Measurements from ENCODE around the gene FHL3.

The FHL3 gene, protein sequence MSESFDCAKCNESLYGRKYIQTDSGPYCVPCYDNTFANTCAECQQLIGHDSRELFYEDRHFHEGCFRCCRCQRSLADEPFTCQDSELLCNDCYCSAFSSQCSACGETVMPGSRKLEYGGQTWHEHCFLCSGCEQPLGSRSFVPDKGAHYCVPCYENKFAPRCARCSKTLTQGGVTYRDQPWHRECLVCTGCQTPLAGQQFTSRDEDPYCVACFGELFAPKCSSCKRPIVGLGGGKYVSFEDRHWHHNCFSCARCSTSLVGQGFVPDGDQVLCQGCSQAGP

DNA sequence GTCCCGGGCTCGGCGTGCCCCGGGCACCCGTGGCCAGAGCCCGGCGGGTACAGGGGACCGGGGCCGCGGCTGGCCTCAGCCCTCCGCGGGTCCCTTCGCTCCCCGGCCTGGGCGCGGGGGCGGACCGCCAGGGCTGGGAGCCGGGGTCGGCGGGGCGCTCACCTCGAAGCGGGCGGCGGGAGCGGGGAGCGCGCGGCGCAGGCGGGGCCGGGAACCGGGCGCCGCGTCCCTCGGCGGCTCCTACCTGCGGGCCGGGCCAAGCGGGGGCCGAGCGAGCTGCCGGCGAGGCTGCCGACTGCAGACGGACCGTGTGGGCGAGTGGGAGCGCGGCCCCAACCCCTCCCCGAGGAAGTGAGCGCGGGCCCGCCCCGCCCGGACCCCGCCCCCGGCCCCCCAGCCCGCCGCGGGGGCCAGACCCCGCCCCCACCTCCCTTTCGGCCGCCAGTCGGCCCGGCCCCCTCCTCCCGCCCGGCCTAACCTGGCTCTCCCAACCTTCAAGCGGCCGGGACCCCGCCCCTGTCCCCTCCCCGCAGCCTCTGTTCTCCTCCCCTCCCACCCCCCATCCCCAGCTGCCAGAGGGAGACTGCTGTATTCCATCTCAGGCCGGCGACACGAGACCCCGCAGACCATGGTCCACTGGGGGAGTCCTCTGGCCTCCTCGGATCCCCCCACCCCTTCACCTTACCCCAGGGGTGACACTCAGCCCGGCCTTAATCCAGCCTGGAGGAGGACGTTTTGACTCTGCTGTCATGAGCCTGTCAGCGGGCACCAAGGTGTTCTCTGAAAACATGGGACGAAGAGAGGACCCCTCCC lies at the start of gene FHL3:
Gene FHL3, minus strand, starts transcription at position 320 of the 813 bp plus-strand sequence. CDS start 6,102 bp downstream, outside the sequence.
- DNase-seq (ENCODE audit: low read depth), result no peak

DNA sequence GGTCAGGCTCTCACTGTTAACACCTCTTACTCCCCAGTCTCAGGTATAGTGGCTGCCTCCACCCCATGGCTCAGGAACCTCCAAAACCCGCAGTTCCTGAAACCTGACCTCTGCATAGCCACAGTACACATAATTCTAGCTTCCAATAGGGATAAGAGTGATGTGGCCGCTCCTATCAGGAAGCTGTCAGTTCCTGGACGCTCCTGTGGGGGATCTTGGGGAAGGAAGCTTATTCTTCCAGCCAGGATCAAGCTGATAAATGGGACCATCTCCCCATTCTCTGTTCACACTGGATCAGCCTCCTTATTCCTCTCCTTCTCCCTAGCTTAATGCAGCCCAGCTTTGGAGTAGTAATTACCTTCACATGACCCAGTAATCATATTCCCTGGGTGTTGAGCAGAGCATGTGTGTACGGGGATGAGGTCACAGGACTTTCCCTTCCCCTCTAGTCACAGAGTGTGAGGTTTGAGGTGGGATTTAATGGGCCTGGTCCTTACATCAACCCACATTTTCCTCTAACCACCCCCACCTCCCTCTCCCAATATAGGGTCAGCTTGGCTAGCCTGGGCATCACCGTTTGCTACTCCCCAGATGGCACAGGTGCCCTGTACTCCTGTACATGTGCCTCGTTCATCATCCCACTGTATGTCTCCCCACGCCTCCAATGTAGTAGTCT lies 48.2 kb upstream of the FHL3 start:
- no peak for DNase-seq (ENCODE audit: low read depth)

DNA sequence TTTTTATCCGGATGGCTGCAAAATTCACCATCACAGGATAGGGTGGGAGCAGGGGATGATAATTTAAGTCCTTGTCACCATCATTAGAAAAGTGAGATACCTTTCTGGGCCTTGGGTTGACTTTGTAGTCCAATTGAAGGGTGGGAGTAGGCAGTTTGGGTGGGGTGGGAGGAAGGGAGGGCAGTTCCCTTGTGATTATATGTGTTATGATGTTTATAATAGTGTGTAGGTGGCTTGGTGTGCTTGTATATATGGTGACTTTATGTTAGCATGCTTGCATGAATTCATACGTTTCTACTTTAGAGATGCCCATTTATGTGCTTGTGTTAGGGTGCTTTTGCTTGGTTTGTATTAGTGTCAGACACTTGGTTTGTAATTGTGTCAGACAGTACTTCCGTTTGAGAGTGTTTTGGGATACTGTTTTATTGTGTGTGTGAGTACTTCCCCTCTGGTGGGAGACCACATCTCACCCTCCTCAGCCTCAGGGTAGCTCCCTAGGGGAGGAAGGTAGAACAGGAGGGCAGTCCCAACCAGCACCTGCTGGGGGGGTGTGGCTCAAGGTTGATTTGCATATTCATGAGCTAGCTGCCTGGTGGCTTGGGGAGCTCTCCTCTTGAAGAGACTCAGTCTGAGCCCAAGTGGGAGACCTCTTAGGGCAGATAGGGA lies 47.6 kb upstream of the FHL3 start:
- no peak for DNase-seq (ENCODE audit: low read depth)

DNA sequence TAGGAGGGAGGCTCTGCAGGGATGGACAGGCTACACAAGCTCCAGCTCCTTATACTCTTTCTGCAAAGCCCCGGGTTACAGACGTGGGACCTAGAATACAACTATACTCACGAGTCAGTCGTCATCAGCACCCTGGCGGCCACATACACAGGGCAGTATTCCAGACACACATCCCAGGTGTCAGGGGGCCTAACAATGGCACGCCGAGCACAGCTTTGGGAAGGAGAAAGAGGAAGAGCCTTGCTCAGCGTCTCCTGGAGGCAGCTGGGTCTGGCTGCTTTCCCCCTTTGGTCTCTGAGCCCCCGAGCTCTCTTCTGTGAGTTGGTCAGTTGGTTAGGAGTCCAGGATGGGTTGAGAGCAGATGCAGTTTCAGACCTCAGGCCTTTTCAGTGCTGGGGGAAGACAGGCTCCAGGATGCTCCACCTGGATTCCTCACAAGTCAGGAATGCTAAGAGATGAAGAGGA lies 45.8 kb upstream of the FHL3 start:
- no peak for DNase-seq (ENCODE audit: low read depth)

DNA sequence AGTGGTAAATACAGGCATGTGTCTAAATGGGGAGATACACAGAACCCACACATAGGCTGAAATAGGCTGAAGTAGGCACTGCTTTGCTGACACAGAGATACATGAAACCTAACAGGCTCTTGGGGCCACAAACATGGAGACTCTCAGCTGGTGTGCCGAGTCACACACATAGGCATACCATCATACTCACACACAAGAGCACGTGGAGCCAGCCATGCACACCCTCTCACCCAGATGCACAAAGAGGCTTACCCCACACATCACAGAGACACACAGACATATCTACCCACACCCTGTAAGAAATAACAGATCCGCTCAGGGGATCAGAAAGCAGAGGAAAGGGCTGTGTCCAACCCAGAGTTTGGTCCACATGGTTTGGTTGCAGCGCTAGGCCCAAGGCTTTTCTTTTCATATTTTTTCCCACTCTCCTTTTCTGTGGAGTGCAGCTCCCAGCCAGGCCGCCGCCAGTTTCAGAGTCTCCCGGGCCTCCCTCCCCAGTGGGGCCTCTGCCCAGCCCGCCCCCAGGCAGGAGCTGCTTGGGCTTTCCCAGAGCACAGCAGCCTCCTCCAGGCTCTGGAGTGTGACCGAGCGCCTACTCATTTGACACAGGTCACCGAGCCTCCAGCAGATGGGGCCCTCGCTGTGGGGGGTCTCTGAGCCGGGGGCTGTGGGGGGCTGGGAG lies 45.2 kb upstream of the FHL3 start:
- no peak for DNase-seq (ENCODE audit: low read depth)

DNA sequence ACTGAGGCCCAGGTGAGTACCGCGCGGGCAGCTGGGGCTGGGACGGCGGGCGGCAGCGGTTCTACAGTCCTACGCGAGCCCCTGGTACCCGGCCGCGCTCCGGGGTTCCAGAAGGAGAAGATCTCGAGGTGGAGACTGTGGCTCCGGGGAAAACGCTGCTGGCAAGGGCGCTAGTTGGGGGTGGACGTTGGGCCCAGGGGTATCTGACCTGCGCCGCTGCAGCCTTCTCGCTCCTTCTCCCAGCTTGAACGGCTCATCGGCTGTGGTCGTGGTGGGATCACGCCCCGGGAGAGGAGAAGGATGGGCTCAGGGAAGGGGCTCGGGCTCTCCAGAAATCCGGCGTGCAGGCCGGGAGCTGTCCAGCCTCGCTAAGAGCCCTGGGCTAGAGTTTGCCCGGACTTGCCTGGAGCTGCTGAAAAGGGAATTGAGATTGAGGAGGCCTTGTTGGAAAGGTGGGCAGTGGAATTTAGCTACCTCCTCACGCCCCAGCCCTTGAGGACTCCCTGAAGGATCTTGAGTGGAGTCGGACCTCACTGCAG lies 42.4 kb upstream of the FHL3 start:
- DNase-seq (ENCODE audit: low read depth), result no peak

DNA sequence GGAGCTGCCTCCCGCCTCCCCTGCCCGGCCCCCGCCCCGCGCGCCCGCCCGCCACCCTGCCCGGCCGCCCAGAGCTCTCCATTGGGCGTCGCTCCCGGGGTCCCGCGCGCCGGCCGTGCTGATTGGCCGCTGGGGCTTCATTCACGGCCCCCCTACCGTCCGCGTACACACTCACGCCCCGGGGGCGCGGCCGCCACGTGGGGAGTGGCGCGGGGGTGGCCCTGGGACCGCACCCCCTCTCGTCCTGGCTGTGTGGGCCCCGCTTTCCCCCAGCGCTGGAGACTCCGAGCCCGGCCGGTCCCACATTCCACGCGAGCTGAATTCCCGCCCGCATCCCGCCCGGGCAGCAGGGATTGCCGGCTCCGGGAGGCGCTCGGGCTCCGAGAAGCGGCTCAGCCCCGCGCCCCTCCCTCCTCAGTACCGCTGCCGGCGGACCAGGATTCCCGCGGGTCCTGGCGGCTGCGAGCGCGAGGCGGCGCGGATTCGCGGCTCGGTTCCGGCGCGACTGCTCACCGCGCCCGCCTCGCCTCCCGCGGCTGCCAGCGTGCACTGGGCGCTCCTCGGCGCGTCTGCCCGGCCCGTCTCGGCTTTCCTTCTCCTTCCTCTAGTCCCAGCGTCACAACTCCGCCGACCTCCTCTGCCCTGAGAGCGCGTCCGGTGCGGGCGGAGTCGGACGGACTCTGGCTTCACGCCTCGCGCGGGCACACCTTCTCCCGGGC lies 41.7 kb upstream of the FHL3 start:
- DNase-seq (ENCODE audit: low read depth), result peak; percentile 61

DNA sequence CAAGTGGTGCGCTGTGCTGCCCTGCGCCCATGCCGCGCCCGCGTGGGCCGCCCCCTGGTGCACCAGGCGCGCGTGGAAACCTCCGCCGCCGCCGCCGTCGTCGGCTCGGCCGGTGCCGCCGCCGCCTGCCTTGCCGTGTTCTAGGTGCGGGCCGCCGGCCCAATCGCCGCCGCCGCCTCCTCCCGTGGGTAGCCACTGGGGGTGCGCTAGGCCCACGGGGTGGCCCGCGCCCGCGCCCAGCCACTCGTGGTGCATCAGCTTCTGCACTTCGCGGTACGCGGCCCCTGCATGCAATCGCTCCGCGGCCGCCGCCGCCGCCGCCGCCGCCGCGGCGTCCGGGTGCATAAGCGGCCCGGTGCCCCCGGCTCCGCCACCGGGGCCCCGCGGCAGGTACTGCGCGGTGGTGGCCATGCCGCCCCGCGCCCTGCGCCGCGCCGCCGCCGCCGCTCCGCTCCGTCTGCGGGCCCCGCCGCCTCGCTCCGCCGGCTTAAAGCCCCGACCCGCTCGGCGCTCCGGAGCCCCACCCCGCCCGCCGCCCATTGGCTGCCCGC lies 41.1 kb upstream of the FHL3 start, which contains the start of gene POU3F1:
Gene POU3F1, minus strand, starts transcription at position 461 of the 551 bp plus-strand sequence. Its CDS starts 50 bp downstream, at position 411.
- DNase-seq (ENCODE audit: low read depth), result no peak

DNA sequence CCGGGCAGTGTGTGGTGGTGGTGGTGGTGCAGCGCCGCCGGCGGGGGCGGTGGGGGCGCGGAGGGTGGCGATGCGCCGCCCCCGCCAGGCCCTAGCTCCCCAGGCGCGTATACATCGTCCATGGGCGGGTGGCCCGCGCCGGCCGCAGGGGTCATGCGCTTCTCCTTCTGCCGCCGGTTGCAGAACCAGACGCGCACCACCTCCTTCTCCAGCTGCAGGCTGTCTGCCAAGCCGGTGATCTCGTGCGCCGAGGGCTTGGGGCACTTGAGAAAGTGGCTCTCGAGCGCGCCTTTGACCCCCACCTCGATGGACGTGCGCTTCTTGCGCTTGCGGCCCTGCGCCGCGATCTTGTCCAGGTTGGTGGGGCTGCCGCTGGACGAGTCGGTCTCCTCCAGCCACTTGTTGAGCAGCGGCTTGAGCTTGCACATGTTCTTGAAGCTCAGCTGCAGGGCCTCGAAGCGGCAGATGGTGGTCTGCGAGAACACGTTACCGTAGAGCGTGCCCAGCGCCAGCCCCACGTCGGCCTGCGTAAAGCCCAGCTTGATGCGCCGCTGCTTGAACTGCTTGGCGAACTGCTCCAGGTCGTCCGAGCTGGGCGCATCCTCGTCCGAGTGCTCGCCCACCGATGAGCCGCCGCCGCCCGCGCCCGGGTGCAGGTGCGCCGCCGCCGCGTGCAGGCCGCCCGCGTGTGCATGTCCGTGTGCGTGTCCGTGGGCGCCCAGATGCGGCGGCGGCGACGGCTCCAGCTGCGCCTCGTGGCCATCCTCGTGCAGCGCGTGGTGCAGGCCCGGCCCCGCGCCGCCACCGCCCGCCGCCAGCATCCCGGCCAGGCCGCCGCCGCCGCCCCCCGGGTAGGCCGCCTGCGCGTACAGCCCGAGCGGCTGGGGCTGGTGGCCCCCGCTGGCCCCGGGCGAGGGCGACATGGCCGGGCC lies 40.4 kb upstream of the FHL3 start:
- no peak for DNase-seq (ENCODE audit: low read depth)

DNA sequence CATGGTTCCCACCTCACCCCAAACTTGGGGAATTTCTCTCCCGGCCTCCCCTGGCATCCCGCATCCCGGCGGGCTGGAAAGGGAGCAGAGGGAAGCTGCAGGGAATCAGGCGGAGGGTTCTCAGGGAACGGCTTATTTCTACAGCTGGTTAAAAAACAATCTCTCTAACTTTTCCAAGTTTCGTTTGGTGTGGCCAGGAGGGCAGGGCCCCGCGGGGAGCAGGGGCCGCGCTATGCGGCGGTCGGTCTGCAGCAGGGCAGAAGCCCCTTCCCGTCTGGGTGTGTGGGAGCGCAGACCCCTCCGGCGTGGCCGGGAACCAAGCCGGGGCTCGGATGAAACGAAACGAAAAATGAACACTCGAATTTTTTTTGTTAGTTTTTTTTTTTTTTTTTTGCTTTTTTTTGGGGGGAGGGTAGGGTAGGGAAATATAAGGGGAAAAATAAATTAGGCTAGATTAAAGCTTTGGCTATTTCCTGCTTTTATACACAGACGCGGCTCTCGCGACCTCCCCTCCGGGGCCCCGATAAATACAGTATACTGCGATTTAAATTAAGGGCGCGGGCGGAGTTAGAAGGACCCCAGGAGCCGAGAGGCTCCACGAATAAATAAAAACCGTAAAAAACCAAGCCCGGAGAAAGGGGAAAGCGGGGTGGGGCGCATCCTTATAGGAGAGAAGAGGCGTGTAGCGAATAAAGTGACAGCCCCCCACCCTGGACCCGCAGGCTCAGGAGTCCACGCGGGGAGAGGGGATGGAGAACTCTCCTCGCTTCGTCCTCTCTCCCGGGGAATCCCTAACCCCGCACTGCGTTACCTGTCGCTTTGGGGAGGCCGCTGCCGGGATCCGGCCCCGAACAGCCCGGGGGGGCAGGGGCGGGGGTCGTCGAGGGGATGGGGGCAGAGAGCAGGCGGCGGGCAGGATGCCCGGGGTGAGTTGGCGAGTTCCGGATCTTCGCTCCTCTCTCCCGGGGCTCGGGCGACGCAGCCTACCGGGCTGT lies 39.2 kb upstream of the FHL3 start:
- DNase-seq (ENCODE audit: low read depth), result no peak

DNA sequence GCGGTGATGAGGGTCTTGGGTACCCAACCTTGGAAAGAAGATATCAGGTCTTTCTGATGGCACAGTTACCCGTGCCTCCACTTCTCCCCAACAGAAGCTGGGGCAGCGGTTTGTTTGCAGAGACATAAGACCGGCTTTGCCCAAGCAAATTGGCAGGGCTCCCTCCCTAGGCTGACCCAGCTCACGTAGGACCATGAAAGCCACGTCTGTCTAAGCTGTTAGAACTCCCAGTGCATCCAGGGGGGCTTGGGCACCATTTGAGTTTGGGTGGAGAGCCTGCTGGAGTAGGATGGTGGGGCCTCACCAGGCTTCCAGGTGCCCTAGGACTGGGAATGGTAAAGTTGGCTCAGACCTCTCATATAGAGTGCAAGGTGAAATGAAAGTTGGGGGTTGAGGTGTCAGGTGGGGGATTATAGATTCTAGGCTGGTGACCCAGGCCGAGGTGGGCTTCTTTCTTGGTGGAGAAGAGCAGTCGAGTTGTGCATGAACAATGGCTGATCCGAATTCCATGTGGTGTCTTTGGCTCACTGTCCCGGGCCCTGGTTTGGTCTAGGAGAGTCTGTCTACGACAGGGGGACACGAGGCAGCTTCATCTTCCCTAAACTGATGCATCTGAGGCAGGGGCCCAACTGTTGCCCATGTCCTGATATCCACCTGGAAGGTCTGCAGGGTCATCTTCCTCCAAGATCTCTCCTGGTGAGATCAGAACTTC lies 37.9 kb upstream of the FHL3 start:
- no peak for DNase-seq (ENCODE audit: low read depth)

DNA sequence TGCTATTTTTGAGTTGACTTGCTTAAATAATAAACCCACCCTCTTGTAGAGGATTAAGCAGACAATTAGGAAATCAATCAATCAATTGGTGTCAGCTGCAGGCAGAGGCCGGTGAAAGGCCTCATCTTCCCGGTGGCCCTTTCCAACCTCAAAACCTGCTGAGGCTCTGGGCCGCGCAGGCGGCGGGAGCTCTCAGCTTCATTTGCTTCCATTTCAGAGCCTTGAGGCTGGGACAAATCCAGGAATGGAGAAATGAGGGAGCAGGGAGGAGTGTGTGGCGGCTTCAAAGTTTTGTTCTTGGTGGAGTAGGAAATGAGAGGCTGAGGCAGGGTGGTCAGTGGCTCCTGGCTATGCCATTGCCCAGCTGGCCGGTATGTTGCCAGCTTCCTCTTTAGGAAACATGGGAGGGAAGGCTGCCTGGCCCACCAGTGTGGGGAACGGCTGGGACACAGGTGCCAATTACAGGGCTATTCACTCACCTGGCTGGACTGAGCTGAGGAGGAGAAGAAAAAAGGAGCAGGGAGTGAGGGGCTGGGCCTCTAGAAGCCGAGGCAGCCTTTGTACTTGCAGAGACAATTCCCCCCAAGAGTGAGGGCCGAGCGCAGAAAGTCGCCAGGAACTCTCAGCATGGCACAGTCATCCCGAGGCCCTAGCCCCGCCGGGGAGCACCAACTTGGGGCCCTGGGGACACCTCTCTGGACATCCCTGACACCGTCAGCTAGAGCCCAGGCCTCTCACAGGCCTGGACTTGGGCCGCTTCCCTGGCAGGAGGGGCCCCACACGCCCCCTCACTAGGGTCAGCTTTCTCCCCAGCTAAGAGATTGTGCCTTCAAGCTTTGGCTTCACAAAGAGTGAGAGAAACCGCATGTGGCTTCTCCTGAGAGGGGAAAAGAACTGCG lies 36.9 kb upstream of the FHL3 start:
- DNase-seq (ENCODE audit: low read depth), result no peak

DNA sequence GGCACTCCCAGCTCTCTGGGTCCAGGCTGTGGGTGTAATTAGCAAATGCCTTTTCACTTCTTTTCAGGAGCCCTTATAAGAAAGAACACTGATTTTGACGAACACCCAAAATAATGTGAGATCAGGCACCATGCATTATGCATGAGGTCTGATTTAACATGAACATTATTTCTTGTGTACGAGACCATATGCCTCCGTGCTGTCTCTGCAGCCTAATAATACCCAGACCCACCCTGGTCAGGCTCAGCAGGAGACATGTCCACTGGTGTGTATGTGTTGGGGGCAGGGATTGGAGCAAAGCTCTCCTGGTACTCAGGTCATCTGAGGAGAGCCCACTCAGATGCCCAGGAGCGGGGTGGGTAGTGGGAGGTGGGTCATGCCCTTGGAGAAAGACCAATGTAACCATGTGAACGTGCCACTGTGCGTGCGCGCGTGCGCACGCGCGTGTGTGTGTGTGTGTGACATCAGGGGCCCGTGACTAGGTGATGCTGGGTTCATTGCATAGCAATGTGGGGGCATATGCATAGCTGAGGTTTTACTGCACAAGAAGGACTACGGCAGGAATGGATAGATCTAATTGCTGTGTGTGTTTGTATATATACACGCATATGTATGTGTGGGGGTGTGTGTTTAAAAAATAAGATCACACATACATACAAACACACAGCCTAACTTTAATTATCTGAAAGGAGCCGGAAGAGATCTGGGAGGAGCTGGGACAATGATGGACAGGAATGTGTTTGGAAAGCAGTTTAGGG lies 34.2 kb upstream of the FHL3 start:
- DNase-seq (ENCODE audit: low read depth), result no peak

DNA sequence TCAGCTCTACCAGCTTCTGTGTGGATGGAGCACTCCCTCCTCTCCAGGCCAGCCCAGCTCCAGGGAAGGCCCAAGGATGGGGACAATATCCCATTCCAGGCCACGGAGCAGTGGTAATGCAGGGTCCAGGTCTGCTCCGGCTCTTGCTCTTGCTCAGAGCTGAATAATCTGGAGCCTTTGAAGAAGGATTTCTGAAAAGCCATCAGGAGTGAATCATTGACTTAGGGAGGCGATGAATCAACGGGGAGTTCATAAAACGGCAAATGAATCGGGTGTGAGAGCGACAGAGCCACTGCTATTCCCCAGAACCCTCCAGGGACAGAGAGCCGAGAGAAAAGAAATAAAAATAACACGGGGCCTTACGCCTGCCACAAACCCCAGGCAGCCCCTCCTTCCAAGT lies 33.5 kb upstream of the FHL3 start:
- no peak for DNase-seq (ENCODE audit: low read depth)

DNA sequence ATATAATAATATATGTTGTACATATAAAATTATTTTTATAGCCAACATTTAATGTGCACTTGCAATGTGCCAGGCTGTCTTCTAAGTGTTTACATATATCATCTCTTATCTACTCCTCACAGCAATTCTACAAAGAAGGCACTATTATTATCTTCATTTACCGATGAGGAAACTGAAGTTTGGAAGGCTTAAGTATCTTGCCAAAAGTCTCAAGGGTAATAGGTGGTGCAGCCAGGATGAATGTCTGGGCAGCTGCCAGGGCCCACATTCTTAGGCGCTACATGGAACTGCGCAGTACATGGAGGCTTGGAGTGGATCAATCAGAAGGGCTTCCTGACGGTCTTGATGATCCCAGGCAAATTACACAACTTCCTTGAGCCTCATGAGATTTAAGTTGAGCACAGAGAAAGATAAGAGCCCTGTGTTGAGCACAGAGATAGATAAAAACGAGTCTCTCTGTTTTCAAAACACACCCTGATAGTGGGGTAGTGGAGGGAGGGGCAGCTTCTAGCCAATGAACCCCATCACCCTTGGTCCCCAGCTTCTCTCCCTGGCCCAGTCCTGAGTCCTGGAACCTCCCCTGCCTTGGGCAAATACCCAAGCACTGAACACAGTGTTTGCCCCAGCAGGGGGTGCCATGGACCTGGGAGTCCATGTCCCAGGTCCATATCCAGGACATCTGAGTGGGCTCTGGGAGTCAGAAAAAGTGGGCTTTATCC lies 32.1 kb upstream of the FHL3 start:
- no peak for DNase-seq (ENCODE audit: low read depth)
